DOHH2 (cell line): ENCODE measurements around the gene RAB15.

ENCODE experiments used
- EZH2phosphoT487 ChIP-seq: fragments of 200-600 bp; sonication (generic); IDR thresholded peaks from 2 replicates; pipeline ENCODE4 v1.6.1; 2017; ENCODE audit warnings: borderline replicate concordance, mild to moderate bottlenecking, antibody characterized with exemption, low read length, moderate library complexity, mixed read lengths
- TF ChIP-seq, protein P1 (sequence below): fragments of 200-600 bp; sonication (generic); IDR thresholded peaks from one replicate; pipeline ENCODE4 v1.5.1; 2014; ENCODE audit warnings: antibody characterized with exemption, mild to moderate bottlenecking, low read depth, low read length; ENCODE audit not compliant: poor library complexity, severe bottlenecking

DNA sequence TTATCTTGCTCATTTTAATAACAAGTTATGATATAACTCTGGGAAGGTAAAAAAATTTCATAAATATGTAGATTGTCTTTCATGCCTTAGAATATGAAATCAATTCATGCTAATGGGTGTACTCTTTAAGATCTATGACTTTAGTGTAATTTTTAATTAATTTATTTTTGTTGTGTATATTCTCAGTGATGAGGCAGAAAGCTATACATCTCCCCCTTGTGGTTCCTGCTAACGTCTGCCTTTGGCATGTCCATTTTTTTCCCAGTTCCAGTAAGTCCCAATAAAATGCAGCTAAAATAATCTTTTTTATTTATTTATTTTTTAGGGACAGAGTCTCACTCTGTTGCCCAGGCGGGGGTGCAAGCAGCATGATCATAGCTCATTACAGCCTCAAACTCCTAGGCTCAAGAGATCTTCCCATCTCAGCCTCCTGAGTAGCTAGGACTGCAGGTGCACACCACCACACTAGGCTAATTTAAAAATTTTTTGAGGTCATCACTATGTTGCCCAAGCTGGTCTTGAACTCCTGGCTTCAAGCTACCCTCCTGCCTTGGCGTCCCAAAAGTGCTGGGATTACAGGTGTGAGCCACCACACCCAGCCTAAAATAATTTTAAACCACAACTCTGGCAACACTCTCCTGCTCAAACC is 61.2 kb downstream of the RAB15 start:
- TF ChIP-seq, protein P1, sequence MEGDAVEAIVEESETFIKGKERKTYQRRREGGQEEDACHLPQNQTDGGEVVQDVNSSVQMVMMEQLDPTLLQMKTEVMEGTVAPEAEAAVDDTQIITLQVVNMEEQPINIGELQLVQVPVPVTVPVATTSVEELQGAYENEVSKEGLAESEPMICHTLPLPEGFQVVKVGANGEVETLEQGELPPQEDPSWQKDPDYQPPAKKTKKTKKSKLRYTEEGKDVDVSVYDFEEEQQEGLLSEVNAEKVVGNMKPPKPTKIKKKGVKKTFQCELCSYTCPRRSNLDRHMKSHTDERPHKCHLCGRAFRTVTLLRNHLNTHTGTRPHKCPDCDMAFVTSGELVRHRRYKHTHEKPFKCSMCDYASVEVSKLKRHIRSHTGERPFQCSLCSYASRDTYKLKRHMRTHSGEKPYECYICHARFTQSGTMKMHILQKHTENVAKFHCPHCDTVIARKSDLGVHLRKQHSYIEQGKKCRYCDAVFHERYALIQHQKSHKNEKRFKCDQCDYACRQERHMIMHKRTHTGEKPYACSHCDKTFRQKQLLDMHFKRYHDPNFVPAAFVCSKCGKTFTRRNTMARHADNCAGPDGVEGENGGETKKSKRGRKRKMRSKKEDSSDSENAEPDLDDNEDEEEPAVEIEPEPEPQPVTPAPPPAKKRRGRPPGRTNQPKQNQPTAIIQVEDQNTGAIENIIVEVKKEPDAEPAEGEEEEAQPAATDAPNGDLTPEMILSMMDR: no peak
- TF ChIP-seq EZH2phosphoT487: no peak
